HG03432 (cell line): ENCODE data around the gene CTSL.
"Not testable (repeated sequence)": the region's sequence is repeated elsewhere in the genome, so short reads cannot be mapped to it uniquely, and the experiment has no call there.

ENCODE experiments used
- ATAC-seq: cut with Tn5 transposase; IDR thresholded peaks from one replicate; pipeline ENCODE4 v1.9.1; 2021; ENCODE audit warnings: mild to moderate bottlenecking, moderate library complexity; ENCODE audit not compliant: unreplicated experiment

CTSL gene

GRCh38 chr9:87718852-87719612 lies 6.9 kb upstream of the CTSL start:
- no peak for ATAC-seq

- ATAC-seq: no peak
Measured at GRCh38 chr9:87720173-87720572, 5.7 kb upstream of the CTSL start.

GRCh38 chr9:87722393-87723088 lies 3.4 kb upstream of the CTSL start:
- no peak for ATAC-seq

GRCh38 chr9:87725356-87725899 lies 491 bp upstream of the CTSL start:
- no peak for ATAC-seq

GRCh38 chr9:87729246-87729645 lies 3.3 kb downstream of the CTSL start:
- ATAC-seq: no peak

- ATAC-seq: no peak
Measured at GRCh38 chr9:87731321-87731720, 5.4 kb downstream of the CTSL start.

- no peak for ATAC-seq
Measured at GRCh38 chr9:87732344-87732743, 6.4 kb downstream of the CTSL start.

GRCh38 chr9:87732756-87733155 lies 6.8 kb downstream of the CTSL start:
- ATAC-seq: no peak

- ATAC-seq: no peak
Measured at GRCh38 chr9:87733273-87734052, 7.5 kb downstream of the CTSL start.

- no peak for ATAC-seq
Measured at GRCh38 chr9:87734106-87734505, 8.2 kb downstream of the CTSL start.

GRCh38 chr9:87739546-87739945 lies 13.6 kb downstream of the CTSL start:
- no peak for ATAC-seq

- no peak for ATAC-seq
Measured at GRCh38 chr9:87740209-87740608, 14.3 kb downstream of the CTSL start.

GRCh38 chr9:87741326-87741725 lies 15.4 kb downstream of the CTSL start:
- no peak for ATAC-seq

GRCh38 chr9:87741891-87742290 lies 16.0 kb downstream of the CTSL start:
- ATAC-seq: no peak

GRCh38 chr9:87742813-87743428 lies 17.0 kb downstream of the CTSL start:
- ATAC-seq: no peak

GRCh38 chr9:87744247-87744646 lies 18.3 kb downstream of the CTSL start:
- ATAC-seq: not testable (repeated sequence)

- ATAC-seq: no peak
Measured at GRCh38 chr9:87746186-87746585, 20.3 kb downstream of the CTSL start.

- ATAC-seq: no peak
Measured at GRCh38 chr9:87748881-87749280, 23.0 kb downstream of the CTSL start.

- no peak for ATAC-seq
Measured at GRCh38 chr9:87749335-87750035, 23.6 kb downstream of the CTSL start.

- no peak for ATAC-seq
Measured at GRCh38 chr9:87750726-87751125, 24.8 kb downstream of the CTSL start.
